Measurements from ENCODE around the gene USP3. TPM values are rescaled to one million over a fixed set of nuclear protein-coding genes. Genes with fewer than 3 reads are reported as not detected.
A peak's percentile ranks its signal among the peaks of the same experiment; 100 is the strongest.

USP3 gene
- total and polyA plus RNA-seq, 2 of the 13 experiments (the other 11 are each of a cell fraction or from before 2014, with no cell fraction given): 14.3 to 61.2 TPM

- no peak for TF ChIP-seq IRF1 (CRISPR knock-in tag; IDR thresholded peaks at IDR 0.05; ENCODE audit: low read depth)
- TF ChIP-seq ZNF577 (CRISPR knock-in tag; IDR thresholded peaks at IDR 0.05; ENCODE audit: borderline replicate concordance, low read depth): no peak
- TF ChIP-seq, protein P1, sequence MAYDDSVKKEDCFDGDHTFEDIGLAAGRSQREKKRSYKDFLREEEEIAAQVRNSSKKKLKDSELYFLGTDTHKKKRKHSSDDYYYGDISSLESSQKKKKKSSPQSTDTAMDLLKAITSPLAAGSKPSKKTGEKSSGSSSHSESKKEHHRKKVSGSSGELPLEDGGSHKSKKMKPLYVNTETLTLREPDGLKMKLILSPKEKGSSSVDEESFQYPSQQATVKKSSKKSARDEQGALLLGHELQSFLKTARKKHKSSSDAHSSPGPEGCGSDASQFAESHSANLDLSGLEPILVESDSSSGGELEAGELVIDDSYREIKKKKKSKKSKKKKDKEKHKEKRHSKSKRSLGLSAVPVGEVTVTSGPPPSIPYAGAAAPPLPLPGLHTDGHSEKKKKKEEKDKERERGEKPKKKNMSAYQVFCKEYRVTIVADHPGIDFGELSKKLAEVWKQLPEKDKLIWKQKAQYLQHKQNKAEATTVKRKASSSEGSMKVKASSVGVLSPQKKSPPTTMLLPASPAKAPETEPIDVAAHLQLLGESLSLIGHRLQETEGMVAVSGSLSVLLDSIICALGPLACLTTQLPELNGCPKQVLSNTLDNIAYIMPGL (CRISPR knock-in tag; IDR thresholded peaks at IDR 0.05; ENCODE audit: borderline replicate concordance in 1 of 2, low read depth in 1 of 2): peak; percentile 55 to 78
- TF ChIP-seq NKX3-1 (CRISPR knock-in tag; IDR thresholded peaks at IDR 0.05): no peak
- no peak for TF ChIP-seq SNAPC5 (CRISPR knock-in tag; IDR thresholded peaks at IDR 0.05; ENCODE audit: borderline replicate concordance)
- TF ChIP-seq AGO1 (IDR thresholded peaks at IDR 0.05; ENCODE audit: low read depth, low read length, poor library complexity, severe bottlenecking): no peak
- no peak for TF ChIP-seq ZNF34 (CRISPR knock-in tag; IDR thresholded peaks at IDR 0.05; ENCODE audit: borderline replicate concordance)
- peak; percentile 96 for TF ChIP-seq MLXIP (CRISPR knock-in tag; IDR thresholded peaks at IDR 0.05; ENCODE audit: borderline replicate concordance)
- TF ChIP-seq CC2D1A (CRISPR knock-in tag; IDR thresholded peaks at IDR 0.05): no peak
- TF ChIP-seq NR3C1 (CRISPR knock-in tag; IDR thresholded peaks at IDR 0.05): no peak
- no peak for TF ChIP-seq STAT6 (CRISPR knock-in tag; IDR thresholded peaks at IDR 0.05; ENCODE audit: borderline replicate concordance)
- peak; percentile 45; the same call in 1 of the 2 replicates for TF ChIP-seq ZKSCAN8 (CRISPR knock-in tag; IDR thresholded peaks at IDR 0.05; ENCODE audit: borderline replicate concordance)
- TF ChIP-seq GMEB1 (CRISPR knock-in tag; IDR thresholded peaks at IDR 0.05; ENCODE audit: borderline replicate concordance): 0 out of 2 replicates have a peak, but pooled peaks have one; percentile 34
- no peak for TF ChIP-seq ZNF607 (CRISPR knock-in tag; IDR thresholded peaks at IDR 0.05; ENCODE audit: borderline replicate concordance)
- TF ChIP-seq MLLT10 (CRISPR knock-in tag; IDR thresholded peaks at IDR 0.05): no peak
- TF ChIP-seq HOXA3 (CRISPR knock-in tag; IDR thresholded peaks at IDR 0.05): 0 out of 2 replicates have a peak, but pooled peaks have one; percentile 17
- TF ChIP-seq ZBTB21 (CRISPR knock-in tag; IDR thresholded peaks at IDR 0.05): no peak
These were observed 37.8 kb upstream of the USP3 start (continued) for GRCh38 chr15:63466378-63467192.

Measured in HepG2 (cell line).